HG02763 (cell line): ENCODE results near the gene MUC5B.
"Not testable (repeated sequence)": the region's sequence is repeated elsewhere in the genome, so short reads cannot be mapped to it uniquely, and the experiment has no call there.

Source experiments
- ATAC-seq: cut with Tn5 transposase; IDR thresholded peaks from one replicate; pipeline ENCODE4 v1.9.1; 2021; ENCODE audit warnings: mild to moderate bottlenecking, moderate library complexity; ENCODE audit not compliant: unreplicated experiment

Gene MUC5B

GRCh38 chr11:1261241-1262071, 38.6 kb downstream of the MUC5B start:
- no peak for ATAC-seq

DNA sequence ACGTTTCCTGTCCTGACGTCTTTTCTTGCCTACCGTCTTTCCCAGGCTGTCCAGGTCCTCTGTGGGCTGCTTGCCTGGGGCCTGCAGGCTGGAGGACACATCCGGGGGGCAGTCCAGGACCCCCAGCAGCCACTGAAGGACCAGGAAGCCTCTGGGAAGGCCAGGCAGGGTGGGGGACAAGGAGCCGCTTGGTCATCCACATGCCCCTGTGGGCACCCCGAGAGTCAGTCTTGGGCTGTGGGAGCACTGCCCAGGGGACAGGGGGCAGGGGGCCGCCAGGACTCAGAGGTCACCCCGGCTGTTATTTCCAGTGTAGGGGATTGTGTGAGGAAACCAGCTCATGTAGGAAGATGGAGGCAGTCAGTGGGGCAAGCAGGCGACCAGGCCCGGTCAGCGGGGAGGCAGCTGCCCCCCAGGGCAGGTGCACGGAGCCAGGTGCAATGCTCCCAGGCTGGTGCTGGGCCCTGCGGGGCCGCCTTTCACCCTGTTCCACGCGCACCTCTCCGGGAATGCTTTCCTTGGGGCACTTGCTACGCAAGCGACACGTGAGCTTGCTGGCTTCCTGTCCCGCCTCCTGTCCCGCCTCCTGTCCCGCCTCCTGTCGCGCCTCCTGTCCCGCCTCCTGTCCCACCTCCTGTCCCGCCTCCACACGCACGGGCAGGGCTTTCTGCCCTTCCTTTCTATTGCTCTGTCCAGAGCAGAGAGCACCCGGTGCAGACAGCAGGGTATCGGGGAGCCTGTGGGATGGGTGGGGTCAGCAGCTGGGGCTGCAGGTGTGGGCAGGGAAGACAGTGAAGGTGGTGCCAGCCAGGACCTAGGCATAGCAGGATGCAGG, 39.5 kb downstream of the MUC5B start:
- ATAC-seq = peak; percentile 55

GRCh38 chr11:1263010-1263409, 40.1 kb downstream of the MUC5B start:
- ATAC-seq = no peak

- not testable (repeated sequence) for ATAC-seq
These were observed 41.6 kb downstream of the MUC5B start for GRCh38 chr11:1264444-1264843.

- not testable (repeated sequence) for ATAC-seq
These were observed 42.6 kb downstream of the MUC5B start for GRCh38 chr11:1265480-1265879.

GRCh38 chr11:1266976-1267375, 44.1 kb downstream of the MUC5B start:
- not testable (repeated sequence) for ATAC-seq

GRCh38 chr11:1267441-1268100, 44.7 kb downstream of the MUC5B start:
- no peak for ATAC-seq

GRCh38 chr11:1269957-1270356, 47.1 kb downstream of the MUC5B start:
- no peak for ATAC-seq

DNA sequence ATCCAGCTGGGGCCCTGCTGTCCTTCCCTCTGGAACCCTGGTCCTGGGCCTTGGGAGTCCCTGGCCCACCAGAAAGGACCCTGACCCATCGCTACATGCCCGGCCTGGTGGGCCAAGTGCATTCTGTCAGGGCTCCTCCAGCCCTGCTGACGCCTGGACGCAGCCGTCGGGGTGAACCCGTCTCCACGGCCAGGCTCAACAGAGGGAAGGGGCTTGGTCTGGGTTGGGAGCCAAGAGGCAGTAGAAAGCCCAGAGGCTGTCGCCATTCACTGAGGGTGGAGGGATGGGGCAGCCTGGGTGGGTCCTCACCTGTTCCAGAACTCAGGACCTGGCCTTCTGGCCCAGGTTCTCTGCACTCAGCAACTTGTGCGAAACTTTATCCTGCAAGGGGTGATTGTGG, 47.6 kb downstream of the MUC5B start:
- ATAC-seq = no peak

- no peak for ATAC-seq
These were observed 48.1 kb downstream of the MUC5B start for GRCh38 chr11:1271002-1271401.

- ATAC-seq = no peak
These were observed 48.5 kb downstream of the MUC5B start for GRCh38 chr11:1271406-1271805.

DNA sequence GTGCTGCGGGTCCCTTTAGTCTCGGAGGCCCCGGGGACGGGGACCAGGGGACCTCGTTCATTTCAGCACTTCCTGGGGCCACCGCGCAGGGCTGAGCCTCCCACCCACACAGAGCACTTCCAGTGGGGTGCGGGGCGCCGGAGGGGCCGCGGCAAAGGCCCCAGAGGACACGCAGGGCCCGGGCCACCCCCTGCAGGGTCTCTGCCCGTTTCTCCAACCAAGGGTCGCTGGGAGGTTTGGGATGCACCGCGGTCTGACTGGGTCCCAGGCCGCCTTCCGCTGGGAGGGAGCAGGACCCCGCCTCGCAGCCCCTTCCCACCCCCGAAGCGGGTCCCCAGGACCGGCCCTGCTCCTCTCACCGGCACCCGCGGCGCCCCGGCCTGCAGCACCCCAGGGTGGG, 49.1 kb downstream of the MUC5B start:
- ATAC-seq = no peak

- ATAC-seq = no peak
These were observed 49.7 kb downstream of the MUC5B start for GRCh38 chr11:1272531-1272930.

- ATAC-seq = no peak
These were observed 51.6 kb downstream of the MUC5B start for GRCh38 chr11:1274501-1274900.

- ATAC-seq = no peak
These were observed 52.2 kb downstream of the MUC5B start for GRCh38 chr11:1275021-1275420.

GRCh38 chr11:1276041-1276790, 53.4 kb downstream of the MUC5B start:
- no peak for ATAC-seq

GRCh38 chr11:1276866-1277615, 54.2 kb downstream of the MUC5B start:
- ATAC-seq = no peak

DNA sequence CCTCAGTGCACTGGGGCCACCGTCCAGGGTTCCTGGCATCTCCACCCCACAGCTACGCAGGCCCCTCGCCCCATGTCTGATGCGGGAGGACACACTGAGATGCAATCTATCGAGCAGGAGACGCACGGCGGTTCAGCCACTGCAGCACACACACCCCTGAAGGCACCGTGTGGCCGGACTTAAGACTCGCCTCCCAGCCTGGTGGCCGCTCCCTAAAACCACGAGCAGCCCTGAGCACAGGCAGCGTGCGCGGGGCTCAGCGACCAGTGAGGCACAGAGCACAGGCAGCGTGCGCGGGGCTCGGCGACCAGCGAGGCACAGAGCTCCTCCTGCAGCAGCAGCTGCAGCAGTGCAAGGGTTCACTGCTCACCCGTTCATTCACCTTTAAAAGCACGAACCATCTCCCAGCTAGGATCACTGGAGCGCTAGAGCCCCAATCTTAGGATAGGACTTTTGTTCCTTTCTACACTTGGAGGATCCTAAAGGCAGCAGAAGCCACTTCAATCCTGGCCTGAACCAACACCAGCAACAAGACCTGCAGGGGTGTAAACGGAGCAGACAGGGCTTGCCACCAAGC, 55.2 kb downstream of the MUC5B start:
- ATAC-seq = no peak

DNA sequence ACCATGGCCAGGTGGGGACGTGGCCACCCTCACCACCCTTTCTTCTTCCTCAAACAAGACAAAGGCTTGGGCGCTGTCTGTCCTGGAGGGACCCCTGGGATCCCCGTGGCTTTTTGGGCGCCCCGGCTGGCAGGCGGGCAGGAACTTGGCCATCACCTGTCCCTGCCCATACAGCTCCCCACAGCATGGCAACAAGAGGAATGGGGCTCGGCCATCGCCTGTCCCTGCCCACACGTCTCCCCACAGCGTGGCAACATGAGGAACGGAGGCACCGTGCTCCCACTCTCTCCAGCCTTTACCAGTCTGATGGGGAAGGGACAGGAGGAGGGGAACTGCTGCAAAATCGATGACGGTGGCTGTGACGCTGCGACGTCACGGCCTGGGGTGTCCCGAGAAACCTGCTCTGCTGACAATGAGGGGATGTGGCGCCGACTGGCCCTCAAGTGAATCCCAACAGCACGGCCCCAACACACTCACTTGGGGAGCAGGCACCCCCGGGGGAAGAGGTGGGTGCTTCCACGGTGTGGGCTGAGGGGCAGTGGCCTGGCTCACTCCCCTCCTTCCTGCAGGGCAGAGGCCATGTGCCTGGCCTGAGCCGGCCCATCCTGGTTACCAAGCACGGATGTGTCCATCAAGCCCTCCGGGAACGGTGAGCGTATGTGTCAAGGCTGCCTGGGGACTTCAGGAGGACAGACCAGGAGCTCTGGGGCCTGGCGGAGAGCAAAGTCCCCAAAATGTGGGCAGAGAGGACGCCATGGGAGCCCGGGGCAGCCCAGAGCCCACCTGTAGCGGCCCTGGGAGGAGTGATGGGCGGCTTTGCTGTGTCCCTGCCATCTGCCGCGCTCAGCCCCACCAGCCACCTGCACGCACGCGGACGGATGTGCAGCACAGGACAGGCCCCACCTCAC, 56.2 kb downstream of the MUC5B start:
- no peak for ATAC-seq
